A673 (cell line): ENCODE results near the gene STARD13.

Experiments used
- CTCF ChIP-seq: fragments of 300-800, 200-600 bp; sonication (generic); conservative IDR thresholded peaks from 2 replicates; pipeline ENCODE4 v1.5.1; 2017; ENCODE audit warnings: low read depth, mild to moderate bottlenecking, antibody characterized with exemption, low read length, moderate library complexity, mixed read lengths
- EZH2 ChIP-seq: fragments of 200-600 bp; sonication (generic); IDR thresholded peaks from 2 replicates; pipeline ENCODE4 v1.6.1; 2017; ENCODE audit warnings: borderline replicate concordance, low read depth, mild to moderate bottlenecking, mixed read lengths, antibody characterized with exemption, low read length; ENCODE audit not compliant: poor library complexity, severe bottlenecking

DNA sequence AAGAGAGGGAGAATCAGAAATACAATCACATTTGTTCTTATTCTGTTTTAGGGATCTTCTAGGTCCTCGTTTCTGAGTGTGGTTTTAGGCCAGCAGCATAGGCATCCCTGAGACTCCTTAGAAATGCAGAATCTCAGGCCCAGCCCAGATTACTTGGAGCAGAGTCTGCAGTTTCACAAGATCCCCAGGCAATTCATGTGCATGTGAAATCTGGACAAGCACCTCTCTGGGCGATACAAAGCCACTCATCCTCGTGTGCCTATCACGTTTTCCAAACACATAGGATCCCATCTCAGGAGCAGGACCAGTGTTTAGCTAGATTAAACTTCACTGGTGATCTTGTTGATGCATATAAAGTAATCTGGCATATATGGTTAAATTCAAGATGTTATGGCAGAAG, 182.1 kb downstream of the STARD13 start:
- TF ChIP-seq CTCF (no peak), EZH2 (no peak)
